ENCODE data around the gene MCM6. TPM values are rescaled to one million over a fixed set of nuclear protein-coding genes. Genes with fewer than 3 reads are reported as not detected.

The MCM6 gene
- total RNA-seq, 1 experiment from 2014 or later = 84.8 TPM

DNA sequence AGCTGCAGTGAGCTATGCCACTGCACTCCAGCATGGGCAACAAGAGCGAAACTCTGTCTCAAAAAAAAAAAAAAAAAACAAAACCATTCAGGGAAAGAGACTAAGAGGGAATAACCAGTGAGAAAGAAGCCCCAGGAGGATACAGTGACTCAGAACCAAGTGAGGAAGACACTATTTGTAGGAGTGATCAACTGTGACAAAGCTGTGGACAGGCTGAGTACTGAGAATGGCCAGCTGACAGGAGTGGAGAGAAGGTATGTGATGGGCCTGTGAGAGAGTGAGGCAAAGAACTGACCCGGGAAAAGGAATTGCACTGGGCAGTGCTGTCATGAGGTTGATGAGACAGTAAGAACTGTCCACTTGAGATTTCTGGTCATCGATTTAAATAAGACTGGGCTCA is 32.6 kb downstream of the MCM6 start:
- Histone ChIP-seq H3K27ac (ENCODE audit: low read depth, low read length) (no peak overlapping the region), H3K4me1 (ENCODE audit: control insufficient read depth in 1 of 2, insufficient read depth in 2 of 2, low read length in 2 of 2) (no peaks in the 10 kb centered on the region), H3K27me3 (ENCODE audit: insufficient read depth, low read length) (no peaks in the 10 kb centered on the region), H3K9me3 (ENCODE audit: control insufficient read depth in 1 of 2, insufficient read depth in 1 of 2, low read depth in 1 of 2, low read length in 2 of 2) (no peaks in the 10 kb centered on the region), H3K4me3 (replicated peaks in 1 of 2; ENCODE audit: low read depth in 1 of 2, low read length in 2 of 2) (no peak overlapping the region), H3K79me2 (ENCODE audit: insufficient read depth, low read length) (no peaks in the 10 kb centered on the region; the same call in 1 of the 2 replicates), H4K20me1 (ENCODE audit: insufficient read depth) (no peaks in the 10 kb centered on the region), H2AFZ (ENCODE audit: low read depth, low read length, poor library complexity, severe bottlenecking) (no peak overlapping the region), H3K4me2 (ENCODE audit: low read length) (no peak overlapping the region), H3K9ac (ENCODE audit: low read length) (no peak overlapping the region), H3K9me2 (ENCODE audit: insufficient read depth) (no peaks in the 10 kb centered on the region), H3K36me3 (ENCODE audit: control insufficient read depth in 1 of 2, insufficient read depth in 2 of 2, low read length in 2 of 2) (peaks cover 46% of the 10 kb centered on the region in 2 experiments; a peak in 3 of 4 replicates)
- ChIA-PET POLR2A (no interaction called here), RAD21 (ENCODE audit: low non-redundant PET in 1 of 2, low total read pairs in 2 of 2, uncharacterized antibody in 2 of 2, unreplicated experiment in 2 of 2) (no interaction called here), CTCF (interaction anchor here (1.1 kb wide), 1 partner anchor 855 kb away, joined by 3 read pairs; no protein-coding TSS in a partner anchor)
- TF ChIP-seq CEBPB (IDR thresholded peaks at IDR 0.05; ENCODE audit: low read depth) = no peak
- TF ChIP-seq, protein P1, sequence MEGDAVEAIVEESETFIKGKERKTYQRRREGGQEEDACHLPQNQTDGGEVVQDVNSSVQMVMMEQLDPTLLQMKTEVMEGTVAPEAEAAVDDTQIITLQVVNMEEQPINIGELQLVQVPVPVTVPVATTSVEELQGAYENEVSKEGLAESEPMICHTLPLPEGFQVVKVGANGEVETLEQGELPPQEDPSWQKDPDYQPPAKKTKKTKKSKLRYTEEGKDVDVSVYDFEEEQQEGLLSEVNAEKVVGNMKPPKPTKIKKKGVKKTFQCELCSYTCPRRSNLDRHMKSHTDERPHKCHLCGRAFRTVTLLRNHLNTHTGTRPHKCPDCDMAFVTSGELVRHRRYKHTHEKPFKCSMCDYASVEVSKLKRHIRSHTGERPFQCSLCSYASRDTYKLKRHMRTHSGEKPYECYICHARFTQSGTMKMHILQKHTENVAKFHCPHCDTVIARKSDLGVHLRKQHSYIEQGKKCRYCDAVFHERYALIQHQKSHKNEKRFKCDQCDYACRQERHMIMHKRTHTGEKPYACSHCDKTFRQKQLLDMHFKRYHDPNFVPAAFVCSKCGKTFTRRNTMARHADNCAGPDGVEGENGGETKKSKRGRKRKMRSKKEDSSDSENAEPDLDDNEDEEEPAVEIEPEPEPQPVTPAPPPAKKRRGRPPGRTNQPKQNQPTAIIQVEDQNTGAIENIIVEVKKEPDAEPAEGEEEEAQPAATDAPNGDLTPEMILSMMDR (IDR thresholded peaks at IDR 0.05 in 2 of 3, conservative IDR thresholded peaks at IDR 0.05 in 1 of 3; ENCODE audit: borderline replicate concordance in 1 of 3, insufficient read depth in 1 of 3, low read depth in 2 of 3, low read length in 2 of 3) = no peak
- TF ChIP-seq FOSL1 (IDR thresholded peaks at IDR 0.05; ENCODE audit: low read depth) = no peak
- no peak for TF ChIP-seq TCF7L2 (IDR thresholded peaks at IDR 0.05; ENCODE audit: borderline replicate concordance, extremely low read depth, insufficient read depth, insufficient read length)
- TF ChIP-seq POLR2AphosphoS5 (IDR thresholded peaks at IDR 0.05; ENCODE audit: low read depth, low read length) = no peak
- TF ChIP-seq, protein P2, sequence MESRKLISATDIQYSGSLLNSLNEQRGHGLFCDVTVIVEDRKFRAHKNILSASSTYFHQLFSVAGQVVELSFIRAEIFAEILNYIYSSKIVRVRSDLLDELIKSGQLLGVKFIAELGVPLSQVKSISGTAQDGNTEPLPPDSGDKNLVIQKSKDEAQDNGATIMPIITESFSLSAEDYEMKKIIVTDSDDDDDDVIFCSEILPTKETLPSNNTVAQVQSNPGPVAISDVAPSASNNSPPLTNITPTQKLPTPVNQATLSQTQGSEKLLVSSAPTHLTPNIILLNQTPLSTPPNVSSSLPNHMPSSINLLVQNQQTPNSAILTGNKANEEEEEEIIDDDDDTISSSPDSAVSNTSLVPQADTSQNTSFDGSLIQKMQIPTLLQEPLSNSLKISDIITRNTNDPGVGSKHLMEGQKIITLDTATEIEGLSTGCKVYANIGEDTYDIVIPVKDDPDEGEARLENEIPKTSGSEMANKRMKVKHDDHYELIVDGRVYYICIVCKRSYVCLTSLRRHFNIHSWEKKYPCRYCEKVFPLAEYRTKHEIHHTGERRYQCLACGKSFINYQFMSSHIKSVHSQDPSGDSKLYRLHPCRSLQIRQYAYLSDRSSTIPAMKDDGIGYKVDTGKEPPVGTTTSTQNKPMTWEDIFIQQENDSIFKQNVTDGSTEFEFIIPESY (IDR thresholded peaks at IDR 0.05; ENCODE audit: extremely low read depth, insufficient replicate concordance, low read length) = no peak
- TF ChIP-seq RAD21 (IDR thresholded peaks at IDR 0.05; ENCODE audit: low read depth) = no peak
- no peak for TF ChIP-seq SP1 (IDR thresholded peaks at IDR 0.05; ENCODE audit: low read depth)
- DNase-seq (ENCODE audit: low read depth, low spot score) (no peak), ATAC-seq (no peak)
- BruUV-seq (replicated peaks) = no TSS peak
- intact Hi-C loops (cut with micrococcal nuclease) = no loop called here

All from HCT116 (cell line).